Gastrocnemius medialis (tissue), 4 donors: ENCODE data around the gene KRT79.

ENCODE experiments used
- POLR2A ChIP-seq, 2 donors: fragments of 450-650 bp; IDR thresholded peaks; one replicate each; pipeline ENCODE4 v1.6.1; 2017; ENCODE audit warnings: antibody characterized with exemption in 2 of 2, mild to moderate bottlenecking in 2 of 2, moderate library complexity in 2 of 2
- TF ChIP-seq, protein P1 (sequence below), 5 experiments: fragments of 450-650 bp in 3 of 5; fragments of 200-600 bp in 2 of 5; sonication (generic) in 2 of 5; IDR thresholded peaks in 4 of 5; conservative IDR thresholded peaks in 1 of 5; 1 replicate in 4 of 5; 2 replicates in 1 of 5; pipeline ENCODE4 v1.5.1; 2016 to 2019; ENCODE audit warnings: antibody characterized with exemption in 5 of 5, mild to moderate bottlenecking in 3 of 5, moderate library complexity in 3 of 5

GRCh38 chr12:52818887-52819420 lies 15.2 kb downstream of the KRT79 start:
- TF ChIP-seq, protein P1, sequence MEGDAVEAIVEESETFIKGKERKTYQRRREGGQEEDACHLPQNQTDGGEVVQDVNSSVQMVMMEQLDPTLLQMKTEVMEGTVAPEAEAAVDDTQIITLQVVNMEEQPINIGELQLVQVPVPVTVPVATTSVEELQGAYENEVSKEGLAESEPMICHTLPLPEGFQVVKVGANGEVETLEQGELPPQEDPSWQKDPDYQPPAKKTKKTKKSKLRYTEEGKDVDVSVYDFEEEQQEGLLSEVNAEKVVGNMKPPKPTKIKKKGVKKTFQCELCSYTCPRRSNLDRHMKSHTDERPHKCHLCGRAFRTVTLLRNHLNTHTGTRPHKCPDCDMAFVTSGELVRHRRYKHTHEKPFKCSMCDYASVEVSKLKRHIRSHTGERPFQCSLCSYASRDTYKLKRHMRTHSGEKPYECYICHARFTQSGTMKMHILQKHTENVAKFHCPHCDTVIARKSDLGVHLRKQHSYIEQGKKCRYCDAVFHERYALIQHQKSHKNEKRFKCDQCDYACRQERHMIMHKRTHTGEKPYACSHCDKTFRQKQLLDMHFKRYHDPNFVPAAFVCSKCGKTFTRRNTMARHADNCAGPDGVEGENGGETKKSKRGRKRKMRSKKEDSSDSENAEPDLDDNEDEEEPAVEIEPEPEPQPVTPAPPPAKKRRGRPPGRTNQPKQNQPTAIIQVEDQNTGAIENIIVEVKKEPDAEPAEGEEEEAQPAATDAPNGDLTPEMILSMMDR (IDR thresholded peaks at IDR 0.05 in 4 of 5, conservative IDR thresholded peaks at IDR 0.05 in 1 of 5), result no peak
- TF ChIP-seq POLR2A (IDR thresholded peaks at IDR 0.05), result no peak
